GM13976 (cell line): ENCODE data around the gene VTN.

Experiments used
- DNase-seq: peaks from one replicate; pipeline ENCODE4 v3.0.0; 2012; ENCODE audit warnings: low spot score
- in situ Hi-C: fragments of 300-500 bp; cut with MboI; formaldehyde crosslinking; loops from one replicate; pipeline ENCODE4 v1.12.0; 2022; ENCODE audit warnings: low sequenced_read_pairs, mixed read lengths, inconsistent platforms; ENCODE audit not compliant: unreplicated experiment
- TF ChIP-seq, protein P1 (sequence below): IDR thresholded peaks from 2 replicates; pipeline ENCODE4 v1.5.1; 2012; ENCODE audit warnings: borderline replicate concordance, mild to moderate bottlenecking; ENCODE audit not compliant: insufficient read depth; ENCODE audit errors: extremely low read depth, missing control alignments, control extremely low read depth

The VTN gene

GRCh38 chr17:28370035-28370743 is at the start of gene VTN:
VTN (minus strand) TSS chr17:28370307; CDS start chr17:28370203, 104 bp downstream.
- TF ChIP-seq, protein P1, sequence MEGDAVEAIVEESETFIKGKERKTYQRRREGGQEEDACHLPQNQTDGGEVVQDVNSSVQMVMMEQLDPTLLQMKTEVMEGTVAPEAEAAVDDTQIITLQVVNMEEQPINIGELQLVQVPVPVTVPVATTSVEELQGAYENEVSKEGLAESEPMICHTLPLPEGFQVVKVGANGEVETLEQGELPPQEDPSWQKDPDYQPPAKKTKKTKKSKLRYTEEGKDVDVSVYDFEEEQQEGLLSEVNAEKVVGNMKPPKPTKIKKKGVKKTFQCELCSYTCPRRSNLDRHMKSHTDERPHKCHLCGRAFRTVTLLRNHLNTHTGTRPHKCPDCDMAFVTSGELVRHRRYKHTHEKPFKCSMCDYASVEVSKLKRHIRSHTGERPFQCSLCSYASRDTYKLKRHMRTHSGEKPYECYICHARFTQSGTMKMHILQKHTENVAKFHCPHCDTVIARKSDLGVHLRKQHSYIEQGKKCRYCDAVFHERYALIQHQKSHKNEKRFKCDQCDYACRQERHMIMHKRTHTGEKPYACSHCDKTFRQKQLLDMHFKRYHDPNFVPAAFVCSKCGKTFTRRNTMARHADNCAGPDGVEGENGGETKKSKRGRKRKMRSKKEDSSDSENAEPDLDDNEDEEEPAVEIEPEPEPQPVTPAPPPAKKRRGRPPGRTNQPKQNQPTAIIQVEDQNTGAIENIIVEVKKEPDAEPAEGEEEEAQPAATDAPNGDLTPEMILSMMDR: no peak
- DNase-seq: no peak
- in situ Hi-C loops: loop anchor here (10.0 kb wide), 1 partner anchor 65 kb away; no protein-coding TSS in a partner anchor

DNA sequence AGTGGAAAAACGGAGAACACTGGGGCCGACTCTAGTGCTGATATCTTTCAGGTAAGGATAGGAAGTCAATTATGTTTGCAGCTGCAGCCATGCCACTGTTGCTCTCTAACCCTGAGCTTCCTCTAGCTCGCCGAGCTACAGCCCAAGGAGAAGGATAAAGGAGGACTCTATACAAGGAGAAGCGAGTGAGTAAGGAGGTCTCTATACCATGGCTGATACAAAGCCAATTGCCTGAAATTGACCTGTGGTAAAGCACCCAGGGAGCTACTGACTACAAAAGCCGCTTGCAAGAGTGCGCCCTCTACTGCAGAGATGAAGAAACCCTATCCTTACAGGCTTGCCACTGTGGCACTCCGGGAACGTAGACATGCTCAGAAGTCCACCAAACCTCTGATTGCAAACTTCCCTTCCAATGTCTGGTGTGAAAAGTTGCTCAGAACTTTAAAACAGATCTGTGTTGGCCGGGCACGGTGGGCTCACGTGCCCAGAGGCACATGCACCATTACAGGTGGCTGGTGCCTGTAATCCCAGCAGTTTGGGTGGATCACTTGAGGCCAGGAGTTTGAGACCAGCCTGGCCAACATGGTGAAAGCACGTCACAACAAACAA is 46.7 kb upstream of the VTN start:
- peak; percentile 73 for DNase-seq
- TF ChIP-seq, protein P1: peak; percentile 75
- in situ Hi-C loops: no loop called here

DNA sequence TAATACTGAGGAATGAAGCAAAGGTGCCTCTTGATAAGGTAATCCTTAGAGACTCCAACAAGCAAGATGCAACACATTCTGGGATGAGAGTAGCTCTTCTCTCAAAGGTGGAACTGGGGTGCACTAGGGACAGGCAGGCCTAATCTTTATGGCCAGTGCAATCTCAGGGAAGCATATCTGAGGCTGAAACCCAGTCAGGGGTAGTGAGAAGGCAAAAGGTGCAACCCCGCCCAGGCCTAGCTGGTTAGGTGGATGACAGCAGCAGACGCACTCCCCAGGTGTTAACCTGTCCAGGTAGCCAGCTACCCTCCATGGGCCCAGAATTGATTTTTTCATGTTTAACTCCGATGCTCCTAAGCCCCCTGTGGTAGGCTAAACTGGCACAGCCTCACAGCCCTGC is 45.8 kb upstream of the VTN start:
- no peak for DNase-seq
- TF ChIP-seq, protein P1: no peak
- in situ Hi-C loops: no loop called here

- no peak for DNase-seq
- in situ Hi-C loops: no loop called here
Observed at GRCh38 chr17:28413804-28414203, 43.7 kb upstream of the VTN start.

DNA sequence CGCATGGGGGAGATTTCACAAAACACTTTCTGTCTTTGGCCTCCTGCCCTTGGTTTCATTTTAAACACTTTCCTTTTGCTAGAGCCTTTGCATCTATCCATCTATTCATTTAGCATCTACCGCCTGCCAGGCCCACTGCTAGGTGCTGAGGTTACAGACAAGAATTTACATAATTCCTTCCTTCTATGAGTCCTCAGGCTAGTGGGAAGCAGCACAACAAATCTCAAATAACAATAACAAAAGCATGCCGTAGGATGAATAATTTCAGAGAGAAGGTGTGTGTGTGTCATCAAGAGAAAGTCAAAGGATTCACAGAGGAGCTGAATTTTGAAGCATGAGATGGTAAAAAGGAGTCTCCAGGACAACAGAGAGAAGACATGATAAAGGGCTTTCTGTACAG is 42.0 kb upstream of the VTN start:
- no peak for DNase-seq
- in situ Hi-C loops: no loop called here
- TF ChIP-seq, protein P1: no peak

More at GRCh38 chr17:28413804-28414203, 43.7 kb upstream of the VTN start:
- TF ChIP-seq, protein P1: no peak

DNA sequence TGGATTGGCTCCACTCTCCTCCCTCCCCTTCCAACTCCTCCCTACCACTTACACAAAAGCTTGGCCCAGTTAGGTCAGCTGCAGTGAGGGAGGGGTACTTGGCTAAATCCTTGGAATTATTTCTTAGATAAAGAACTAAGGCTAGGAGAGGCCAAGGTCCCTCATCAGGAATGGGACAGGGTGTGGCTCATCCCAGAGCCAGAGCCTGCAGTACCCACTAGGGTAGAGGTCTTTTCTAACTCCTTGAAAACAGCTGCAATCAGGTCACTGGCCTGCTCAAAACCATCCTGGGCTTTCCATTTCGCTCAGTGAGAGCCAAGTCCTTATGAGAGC is 37.8 kb upstream of the VTN start:
- TF ChIP-seq, protein P1: no peak
- DNase-seq: no peak
- in situ Hi-C loops: no loop called here
